ENCODE results near the gene MRPL23. TPM values are rescaled to one million over a fixed set of nuclear protein-coding genes. Genes with fewer than 3 reads are reported as not detected.

The MRPL23 gene
- total RNA-seq, 1 donor from 2014 or later, result 125 TPM

DNA sequence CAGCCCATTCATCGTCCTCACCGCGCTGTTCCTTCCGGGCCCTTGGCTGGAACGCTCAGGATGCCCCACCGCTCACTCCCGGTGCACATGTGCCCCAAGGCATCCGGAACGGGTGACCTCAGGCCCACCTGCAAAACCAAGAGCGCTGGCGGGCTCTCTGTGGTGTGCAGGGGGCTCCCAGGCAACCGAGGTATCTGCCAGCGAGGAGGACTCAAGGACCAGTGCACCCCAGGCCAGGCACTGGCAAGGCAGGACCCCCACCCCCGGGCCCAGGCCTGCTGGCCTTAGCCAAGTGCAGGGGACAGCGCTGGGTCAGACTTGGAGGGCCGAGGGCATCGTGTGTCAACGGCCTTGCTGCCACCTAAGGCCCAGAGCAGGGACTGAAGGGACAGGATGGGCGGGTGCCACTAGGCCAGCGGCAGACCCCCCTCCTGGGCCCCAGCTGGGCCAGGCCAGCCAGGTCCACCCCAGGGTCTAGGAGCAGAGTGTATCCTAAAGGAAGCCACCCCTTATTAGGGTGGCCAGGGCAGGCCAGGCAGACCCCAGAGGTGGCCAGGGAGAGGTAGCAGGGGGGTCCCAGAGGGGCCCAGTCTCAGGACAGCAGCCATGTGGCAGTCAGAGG is 19.2 kb upstream of the MRPL23 start:
- no peak overlapping the region for H3K4me3 ChIP-seq (ENCODE audit: low read depth, low read length)
- no peaks in the 10 kb centered on the region for H3K27me3 ChIP-seq (ENCODE audit: control insufficient read depth, insufficient read depth, low read length)
- H3K36me3 ChIP-seq (ENCODE audit: control insufficient read depth, insufficient read depth, low read length), result no peaks in the 10 kb centered on the region
- no peak for FAIRE-seq
- DNase-seq (ENCODE audit: low read depth), result no peak
- TF ChIP-seq, protein P1, sequence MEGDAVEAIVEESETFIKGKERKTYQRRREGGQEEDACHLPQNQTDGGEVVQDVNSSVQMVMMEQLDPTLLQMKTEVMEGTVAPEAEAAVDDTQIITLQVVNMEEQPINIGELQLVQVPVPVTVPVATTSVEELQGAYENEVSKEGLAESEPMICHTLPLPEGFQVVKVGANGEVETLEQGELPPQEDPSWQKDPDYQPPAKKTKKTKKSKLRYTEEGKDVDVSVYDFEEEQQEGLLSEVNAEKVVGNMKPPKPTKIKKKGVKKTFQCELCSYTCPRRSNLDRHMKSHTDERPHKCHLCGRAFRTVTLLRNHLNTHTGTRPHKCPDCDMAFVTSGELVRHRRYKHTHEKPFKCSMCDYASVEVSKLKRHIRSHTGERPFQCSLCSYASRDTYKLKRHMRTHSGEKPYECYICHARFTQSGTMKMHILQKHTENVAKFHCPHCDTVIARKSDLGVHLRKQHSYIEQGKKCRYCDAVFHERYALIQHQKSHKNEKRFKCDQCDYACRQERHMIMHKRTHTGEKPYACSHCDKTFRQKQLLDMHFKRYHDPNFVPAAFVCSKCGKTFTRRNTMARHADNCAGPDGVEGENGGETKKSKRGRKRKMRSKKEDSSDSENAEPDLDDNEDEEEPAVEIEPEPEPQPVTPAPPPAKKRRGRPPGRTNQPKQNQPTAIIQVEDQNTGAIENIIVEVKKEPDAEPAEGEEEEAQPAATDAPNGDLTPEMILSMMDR (IDR thresholded peaks at IDR 0.05; ENCODE audit: insufficient read depth, low read length, severe bottlenecking), result no peak

DNA sequence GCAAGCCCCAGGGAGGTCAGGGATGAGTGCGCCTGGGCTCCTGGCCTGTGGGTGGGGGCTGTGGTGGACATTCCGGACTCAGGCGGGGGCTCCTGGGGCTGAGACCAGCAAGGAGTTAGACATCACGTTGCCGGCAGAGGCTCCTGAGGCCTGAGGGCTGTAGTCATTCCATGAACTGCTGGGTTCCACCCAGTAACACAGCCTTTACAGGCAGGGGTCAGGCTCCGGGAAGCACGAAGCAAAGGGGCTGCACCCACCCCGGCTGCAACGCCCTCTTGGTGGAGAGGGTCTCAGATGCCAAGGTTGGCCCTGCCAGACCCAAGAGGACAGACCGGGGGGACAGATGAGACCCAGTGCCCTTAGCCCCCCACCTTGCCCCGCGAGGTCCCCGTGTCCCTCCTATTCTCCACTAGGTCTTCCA is 18.7 kb upstream of the MRPL23 start:
- FAIRE-seq, result no peak
- H3K36me3 ChIP-seq (ENCODE audit: control insufficient read depth, insufficient read depth, low read length), result no peaks in the 10 kb centered on the region
- H3K27me3 ChIP-seq (ENCODE audit: control insufficient read depth, insufficient read depth, low read length), result no peaks in the 10 kb centered on the region
- H3K4me3 ChIP-seq (ENCODE audit: low read depth, low read length), result no peak overlapping the region
- TF ChIP-seq, protein P1 (IDR thresholded peaks at IDR 0.05; ENCODE audit: insufficient read depth, low read length, severe bottlenecking), result no peak
- no peak for DNase-seq (ENCODE audit: low read depth)

DNA sequence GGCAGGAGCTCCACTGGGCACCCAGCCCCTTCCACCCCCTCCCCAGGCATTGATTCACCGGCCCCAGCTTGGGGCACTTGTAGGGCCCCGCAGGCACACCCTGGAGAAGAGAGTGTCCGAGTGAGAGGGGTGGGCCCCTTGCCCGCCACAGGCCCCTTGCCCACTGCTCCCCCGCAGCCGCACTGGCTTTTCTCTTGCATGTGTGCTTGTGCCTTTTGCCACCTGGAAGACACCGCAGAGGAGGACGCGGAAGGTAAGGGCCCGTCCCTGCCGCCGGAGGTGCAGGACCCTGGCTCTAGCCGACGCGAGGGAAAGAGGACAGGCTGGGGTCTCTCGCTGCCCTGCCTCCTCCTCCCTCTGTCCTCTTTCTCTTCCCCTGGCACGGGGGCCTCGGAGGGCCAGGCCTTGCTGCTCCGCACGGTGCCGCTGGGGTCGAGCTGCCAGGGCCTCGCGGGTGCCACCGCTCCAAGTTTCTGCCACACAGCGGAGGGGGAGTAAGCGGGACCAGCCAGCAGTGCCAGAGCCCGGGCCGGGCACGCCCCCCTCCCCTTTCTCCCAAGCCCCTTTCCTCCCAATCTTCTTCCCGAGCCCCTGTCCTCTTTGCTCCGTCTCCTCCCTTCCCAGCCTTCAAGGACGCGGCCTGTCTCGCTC is 18.1 kb upstream of the MRPL23 start:
- TF ChIP-seq, protein P1 (IDR thresholded peaks at IDR 0.05; ENCODE audit: insufficient read depth, low read length, severe bottlenecking), result no peak
- H3K4me3 ChIP-seq (ENCODE audit: low read depth, low read length), result no peak overlapping the region
- DNase-seq (ENCODE audit: low read depth) (no peak), FAIRE-seq (no peak)
- no peaks in the 10 kb centered on the region for H3K27me3 ChIP-seq (ENCODE audit: control insufficient read depth, insufficient read depth, low read length)
- H3K36me3 ChIP-seq (ENCODE audit: control insufficient read depth, insufficient read depth, low read length), result no peaks in the 10 kb centered on the region

DNA sequence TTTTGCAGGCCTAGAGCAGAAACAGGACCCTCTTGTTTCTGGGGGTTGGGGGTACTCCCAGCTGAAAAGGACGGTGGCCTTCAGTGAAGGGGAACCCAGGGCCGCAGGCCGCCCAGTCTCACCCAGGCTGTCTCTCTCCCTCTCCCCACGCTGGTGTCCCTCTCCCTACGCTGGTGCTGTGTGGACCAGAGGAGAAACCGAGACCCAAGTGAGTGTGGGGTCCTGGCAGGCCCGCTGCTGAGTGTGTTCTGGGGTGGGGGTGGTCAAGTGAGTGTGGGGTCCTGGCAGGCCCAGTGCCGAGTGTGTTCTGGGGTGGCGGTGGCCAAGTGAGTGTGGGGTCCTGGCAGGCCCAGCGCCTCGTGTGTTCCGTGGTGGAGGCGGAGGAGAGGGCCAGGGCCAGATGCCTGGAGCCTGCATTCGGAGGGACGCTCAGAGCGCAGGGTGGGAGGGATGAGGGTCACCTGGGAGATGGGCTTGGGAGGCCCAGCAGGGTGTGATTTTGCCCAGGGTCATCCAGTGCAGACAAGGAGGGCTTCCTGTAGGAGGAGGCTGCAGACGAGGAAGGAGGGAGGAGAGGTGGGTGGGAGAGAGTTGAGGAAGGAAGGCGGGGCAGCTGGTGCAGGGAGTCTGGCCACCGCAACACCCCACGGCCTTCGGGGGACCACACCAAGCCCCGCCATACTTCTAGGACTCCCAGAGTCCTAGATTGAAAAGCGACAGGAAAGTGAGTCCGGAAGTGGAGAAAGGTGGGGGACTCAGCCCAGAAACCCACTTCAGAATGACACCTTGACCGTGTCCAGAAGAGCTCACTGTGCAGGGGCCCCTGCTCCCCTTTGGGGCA is 17.3 kb upstream of the MRPL23 start:
- no peak for FAIRE-seq

DNA sequence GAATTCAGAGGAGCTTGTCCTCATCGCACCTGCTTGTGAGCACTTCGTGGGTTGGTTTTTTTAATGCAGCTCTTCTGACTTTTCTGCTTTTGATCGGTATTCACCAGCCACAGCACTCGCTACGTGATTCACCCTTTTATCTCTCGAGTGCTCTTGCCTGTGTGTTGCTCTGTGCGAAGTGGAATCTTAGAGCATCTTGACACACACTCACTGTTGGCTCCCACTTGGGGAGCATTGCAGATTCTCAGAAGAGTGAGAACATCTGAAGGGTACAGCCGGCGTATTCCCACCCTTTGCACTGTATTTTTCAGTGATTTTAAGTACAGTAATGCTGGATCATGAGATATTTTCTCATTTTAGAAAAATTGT is 16.7 kb upstream of the MRPL23 start:
- TF ChIP-seq, protein P1 (IDR thresholded peaks at IDR 0.05; ENCODE audit: insufficient read depth, low read length, severe bottlenecking), result no peak
- Histone ChIP-seq H3K36me3 (ENCODE audit: control insufficient read depth, insufficient read depth, low read length) (no peaks in the 10 kb centered on the region), H3K4me3 (ENCODE audit: low read depth, low read length) (no peak overlapping the region), H3K27me3 (ENCODE audit: control insufficient read depth, insufficient read depth, low read length) (no peaks in the 10 kb centered on the region)
- FAIRE-seq (no peak), DNase-seq (ENCODE audit: low read depth) (no peak)

More for the DNA sequence above, 17.3 kb upstream of the MRPL23 start:
- no peak for DNase-seq (ENCODE audit: low read depth)
- no peak overlapping the region for H3K4me3 ChIP-seq (ENCODE audit: low read depth, low read length)
- no peaks in the 10 kb centered on the region for H3K27me3 ChIP-seq (ENCODE audit: control insufficient read depth, insufficient read depth, low read length)
- H3K36me3 ChIP-seq (ENCODE audit: control insufficient read depth, insufficient read depth, low read length), result no peaks in the 10 kb centered on the region
- TF ChIP-seq, protein P1 (IDR thresholded peaks at IDR 0.05; ENCODE audit: insufficient read depth, low read length, severe bottlenecking), result no peak
